Gastroesophageal sphincter (tissue), 3 donors: ENCODE measurements around the gene ASPG.

Experiments
- EP300 ChIP-seq: sonication (generic); formaldehyde crosslinking; IDR thresholded peaks from one replicate; pipeline ENCODE4 v1.6.1; 2017; ENCODE audit warnings: antibody characterized with exemption, mild to moderate bottlenecking
- POLR2AphosphoS5 ChIP-seq: sonication (generic); formaldehyde crosslinking; IDR thresholded peaks from one replicate; pipeline ENCODE4 v1.6.1; 2017; ENCODE audit warnings: antibody characterized with exemption
- TF ChIP-seq, protein P1 (sequence below), 4 experiments: fragments of 200-600 bp in 2 of 4; fragments of 450-650 bp in 2 of 4; sonication (generic) in 1 of 4; IDR thresholded peaks; one replicate each; pipeline ENCODE4 v1.5.1; 2017 to 2019; ENCODE audit warnings: antibody characterized with exemption in 4 of 4, mild to moderate bottlenecking in 2 of 4, moderate library complexity in 2 of 4

DNA sequence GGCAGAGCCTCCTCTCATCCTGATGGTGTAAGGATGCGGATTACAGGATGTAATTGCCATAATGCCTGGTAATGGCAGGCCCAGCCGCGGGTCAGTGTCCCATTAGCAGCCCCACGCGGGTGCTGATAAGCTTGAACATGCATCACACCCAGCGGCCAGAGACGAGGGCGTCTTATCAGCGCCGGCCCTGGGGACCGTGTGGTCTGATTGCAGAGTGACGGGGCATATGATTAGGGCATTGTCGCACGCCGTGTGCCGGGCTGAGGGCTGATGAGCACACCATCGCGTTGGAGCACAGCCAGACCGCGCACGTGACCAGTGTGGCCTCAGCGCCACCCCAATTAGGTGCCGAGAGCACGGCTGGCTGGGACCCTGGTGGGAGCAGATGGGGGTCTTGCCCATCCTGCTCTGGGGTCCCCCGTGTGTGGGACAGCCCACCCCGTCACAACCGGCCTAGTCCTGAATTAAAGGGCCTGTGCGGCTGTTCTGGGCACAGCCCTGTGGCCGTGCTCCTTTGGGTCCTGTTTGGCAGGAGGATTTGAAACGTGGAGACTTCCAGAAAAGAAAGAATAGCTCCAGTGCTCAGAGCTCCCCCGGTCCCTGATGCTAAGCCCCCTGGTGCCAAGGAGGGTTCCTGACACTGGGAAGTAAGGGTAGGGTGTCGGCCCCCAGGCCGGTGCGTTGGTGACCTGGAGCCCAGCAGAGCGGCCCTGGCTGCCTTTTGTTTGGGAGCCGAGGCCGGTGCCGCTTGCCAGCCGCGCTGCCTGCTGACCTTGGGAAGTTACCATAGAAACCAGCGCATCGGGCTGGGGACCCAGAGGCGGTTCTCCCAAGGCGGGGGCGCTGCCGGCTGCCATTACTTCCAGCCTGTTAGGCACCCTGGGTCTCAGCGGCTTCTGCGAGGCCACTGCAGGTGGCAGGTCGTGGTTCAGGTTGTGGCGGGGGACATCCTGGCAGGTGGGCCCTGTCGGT, 73.6 kb downstream of the ASPG start:
- TF ChIP-seq, protein P1, sequence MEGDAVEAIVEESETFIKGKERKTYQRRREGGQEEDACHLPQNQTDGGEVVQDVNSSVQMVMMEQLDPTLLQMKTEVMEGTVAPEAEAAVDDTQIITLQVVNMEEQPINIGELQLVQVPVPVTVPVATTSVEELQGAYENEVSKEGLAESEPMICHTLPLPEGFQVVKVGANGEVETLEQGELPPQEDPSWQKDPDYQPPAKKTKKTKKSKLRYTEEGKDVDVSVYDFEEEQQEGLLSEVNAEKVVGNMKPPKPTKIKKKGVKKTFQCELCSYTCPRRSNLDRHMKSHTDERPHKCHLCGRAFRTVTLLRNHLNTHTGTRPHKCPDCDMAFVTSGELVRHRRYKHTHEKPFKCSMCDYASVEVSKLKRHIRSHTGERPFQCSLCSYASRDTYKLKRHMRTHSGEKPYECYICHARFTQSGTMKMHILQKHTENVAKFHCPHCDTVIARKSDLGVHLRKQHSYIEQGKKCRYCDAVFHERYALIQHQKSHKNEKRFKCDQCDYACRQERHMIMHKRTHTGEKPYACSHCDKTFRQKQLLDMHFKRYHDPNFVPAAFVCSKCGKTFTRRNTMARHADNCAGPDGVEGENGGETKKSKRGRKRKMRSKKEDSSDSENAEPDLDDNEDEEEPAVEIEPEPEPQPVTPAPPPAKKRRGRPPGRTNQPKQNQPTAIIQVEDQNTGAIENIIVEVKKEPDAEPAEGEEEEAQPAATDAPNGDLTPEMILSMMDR (IDR thresholded peaks at IDR 0.05), result no peak
- TF ChIP-seq POLR2AphosphoS5 (no peak), EP300 (no peak)
